ENCODE results near the gene DRAM2. TPM values are rescaled to one million over a fixed set of nuclear protein-coding genes. Genes with fewer than 3 reads are reported as not detected.

Gene DRAM2
- total and polyA plus RNA-seq, 2 donors (not counting 3 experiments of a cell fraction or from before 2014, with no cell fraction given), result 21.7 to 55.9 TPM

DNA sequence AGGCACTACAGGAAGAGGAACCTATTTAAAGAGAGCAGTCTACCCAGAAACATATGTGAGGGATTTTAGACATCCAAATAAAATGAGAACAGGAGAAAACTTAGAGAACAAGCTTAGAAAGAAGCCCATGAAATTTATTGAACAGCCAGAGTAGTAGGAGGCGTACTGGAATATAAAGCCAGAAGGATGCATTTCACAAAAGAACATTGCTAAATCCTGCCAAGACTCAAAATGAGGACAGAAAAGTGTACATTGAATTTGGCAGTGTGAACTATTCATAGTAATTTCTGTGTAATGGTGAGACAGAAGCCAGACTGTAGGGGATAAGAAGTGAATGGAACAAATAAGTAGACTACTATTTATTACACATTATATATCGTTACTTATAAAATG is 22.6 kb upstream of the DRAM2 start:
- BruUV-seq (replicated peaks), result no TSS peak
- POLR2A ChIA-PET, result no interaction called here
- intact Hi-C loops (cut with micrococcal nuclease), result no loop called here
- dilution Hi-C loops (cut with MboI; ENCODE audit: extremely low pct_ligation_motif_present, low sequenced_read_pairs), result no loop called here
- Histone ChIP-seq H3K27me3 (ENCODE audit: control insufficient read depth in 2 of 2, insufficient read depth in 2 of 2, low read length in 2 of 2) (no peaks in the 10 kb centered on the region), H3K9ac (replicated peaks; ENCODE audit: extremely low read depth, insufficient read depth, low read length) (no peak overlapping the region), H4K20me1 (replicated peaks; ENCODE audit: control insufficient read depth, extremely low read depth, insufficient read depth, low read length) (no peaks in the 10 kb centered on the region), H3K36me3 (ENCODE audit: control insufficient read depth in 2 of 2, extremely low read depth in 1 of 2, insufficient read depth in 2 of 2, low read length in 2 of 2) (peaks cover 2% of the 10 kb centered on the region in 2 experiments), H3K4me1 (ENCODE audit: control insufficient read depth, extremely low read depth, insufficient read depth, low read length) (no peaks in the 10 kb centered on the region), H3K9me1 (replicated peaks; ENCODE audit: control insufficient read depth, extremely low read depth, insufficient read depth, low read length) (no peaks in the 10 kb centered on the region), H3K9me3 (replicated peaks; ENCODE audit: control insufficient read depth, insufficient read depth, low read length) (no peaks in the 10 kb centered on the region), H3K79me2 (ENCODE audit: control insufficient read depth, insufficient read depth, low read length) (peaks cover 8% of the 10 kb centered on the region), H3K4me2 (ENCODE audit: insufficient read depth, low read length) (no peak overlapping the region), H3K4me3 (replicated peaks in 1 of 3; ENCODE audit: insufficient read depth in 1 of 3, low read depth in 1 of 3, low read length in 3 of 3) (no peak overlapping the region), H3K27ac (ENCODE audit: insufficient read depth, low read depth, low read length) (no peak overlapping the region), H2AFZ (ENCODE audit: low read depth, low read length) (no peak overlapping the region)
- FAIRE-seq (no peak), DNase-seq (ENCODE audit: low read depth, low spot score) (no peak)
- CTCF ChIA-PET, result interaction anchor here (1.8 kb wide), 1 partner anchor 8 kb away, joined by 4 read pairs; no protein-coding TSS in a partner anchor
- no peak for TF ChIP-seq JUN (IDR thresholded peaks at IDR 0.05; ENCODE audit: borderline replicate concordance, insufficient read depth, insufficient read length, low read depth)
- TF ChIP-seq EZH2 (IDR thresholded peaks at IDR 0.05; ENCODE audit: borderline replicate concordance, low read depth, low read length, severe bottlenecking), result no peak
- TF ChIP-seq, protein P1, sequence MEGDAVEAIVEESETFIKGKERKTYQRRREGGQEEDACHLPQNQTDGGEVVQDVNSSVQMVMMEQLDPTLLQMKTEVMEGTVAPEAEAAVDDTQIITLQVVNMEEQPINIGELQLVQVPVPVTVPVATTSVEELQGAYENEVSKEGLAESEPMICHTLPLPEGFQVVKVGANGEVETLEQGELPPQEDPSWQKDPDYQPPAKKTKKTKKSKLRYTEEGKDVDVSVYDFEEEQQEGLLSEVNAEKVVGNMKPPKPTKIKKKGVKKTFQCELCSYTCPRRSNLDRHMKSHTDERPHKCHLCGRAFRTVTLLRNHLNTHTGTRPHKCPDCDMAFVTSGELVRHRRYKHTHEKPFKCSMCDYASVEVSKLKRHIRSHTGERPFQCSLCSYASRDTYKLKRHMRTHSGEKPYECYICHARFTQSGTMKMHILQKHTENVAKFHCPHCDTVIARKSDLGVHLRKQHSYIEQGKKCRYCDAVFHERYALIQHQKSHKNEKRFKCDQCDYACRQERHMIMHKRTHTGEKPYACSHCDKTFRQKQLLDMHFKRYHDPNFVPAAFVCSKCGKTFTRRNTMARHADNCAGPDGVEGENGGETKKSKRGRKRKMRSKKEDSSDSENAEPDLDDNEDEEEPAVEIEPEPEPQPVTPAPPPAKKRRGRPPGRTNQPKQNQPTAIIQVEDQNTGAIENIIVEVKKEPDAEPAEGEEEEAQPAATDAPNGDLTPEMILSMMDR (IDR thresholded peaks at IDR 0.05; ENCODE audit: extremely low read depth in 1 of 2, insufficient read depth in 1 of 2, low read depth in 1 of 2, low read length in 2 of 2), result no peak
- TF ChIP-seq POLR2AphosphoS5 (IDR thresholded peaks at IDR 0.05; ENCODE audit: insufficient read depth, low read depth, low read length), result no peak
- TF ChIP-seq, protein P2, sequence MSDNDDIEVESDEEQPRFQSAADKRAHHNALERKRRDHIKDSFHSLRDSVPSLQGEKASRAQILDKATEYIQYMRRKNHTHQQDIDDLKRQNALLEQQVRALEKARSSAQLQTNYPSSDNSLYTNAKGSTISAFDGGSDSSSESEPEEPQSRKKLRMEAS (IDR thresholded peaks at IDR 0.05; ENCODE audit: insufficient read depth, insufficient read length), result no peak
- no peak for TF ChIP-seq FOS (IDR thresholded peaks at IDR 0.05; ENCODE audit: borderline replicate concordance, insufficient read depth, low read length)
- no peak for TF ChIP-seq GATA2 (IDR thresholded peaks at IDR 0.05; ENCODE audit: insufficient read depth, insufficient read length, low read depth, low read length)
- TF ChIP-seq POLR2A (IDR thresholded peaks at IDR 0.05; ENCODE audit: low read depth, low read length), result no peak
- no peak for TF ChIP-seq MYC (IDR thresholded peaks at IDR 0.05; ENCODE audit: low read depth, low read length)
